SK-N-SH (cell line): ENCODE results near the gene SOX30.

Experiments
- EP300 ChIP-seq, 2 experiments: IDR thresholded peaks; 2 replicates each; pipeline versions ENCODE4 v1.4.0 to v1.6.1; 2012; ENCODE audit warnings: borderline replicate concordance in 1 of 2, low read depth in 1 of 2, low read length in 1 of 2
- YY1 ChIP-seq: IDR thresholded peaks from 2 replicates; pipeline ENCODE4 v1.4.0; 2012; ENCODE audit warnings: low read depth, mild to moderate bottlenecking
- TF ChIP-seq, protein P1 (sequence below): fragments of 200-600 bp; sonication (generic); IDR thresholded peaks from 2 replicates; pipeline ENCODE4 v1.6.1; 2017; ENCODE audit warnings: antibody characterized with exemption, mild to moderate bottlenecking, moderate library complexity

DNA sequence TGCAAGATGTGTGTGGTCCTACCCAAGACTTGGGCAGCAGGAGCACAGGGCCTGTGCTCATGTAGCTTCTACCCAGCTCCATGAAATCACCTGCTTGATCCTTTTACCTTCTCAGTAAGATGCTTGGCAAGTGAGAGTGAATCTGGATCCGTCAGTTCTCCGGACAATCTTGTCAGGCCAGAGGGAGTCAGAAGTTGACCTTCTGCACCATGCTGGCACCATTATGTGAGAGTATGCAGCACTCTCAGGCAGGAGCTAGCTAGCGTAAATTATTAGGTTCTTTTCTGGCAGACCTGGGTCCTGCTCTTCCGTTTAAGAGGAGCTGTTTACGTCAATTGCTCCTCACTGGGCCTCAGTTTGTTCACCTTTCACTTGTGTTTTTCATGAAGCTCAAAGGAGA is 39.7 kb downstream of the SOX30 start:
- no peak for TF ChIP-seq YY1
- TF ChIP-seq EP300 (IDR thresholded peaks at IDR 0.05; ENCODE audit: borderline replicate concordance in 1 of 2, low read depth in 1 of 2, low read length in 1 of 2): no peak
- TF ChIP-seq, protein P1, sequence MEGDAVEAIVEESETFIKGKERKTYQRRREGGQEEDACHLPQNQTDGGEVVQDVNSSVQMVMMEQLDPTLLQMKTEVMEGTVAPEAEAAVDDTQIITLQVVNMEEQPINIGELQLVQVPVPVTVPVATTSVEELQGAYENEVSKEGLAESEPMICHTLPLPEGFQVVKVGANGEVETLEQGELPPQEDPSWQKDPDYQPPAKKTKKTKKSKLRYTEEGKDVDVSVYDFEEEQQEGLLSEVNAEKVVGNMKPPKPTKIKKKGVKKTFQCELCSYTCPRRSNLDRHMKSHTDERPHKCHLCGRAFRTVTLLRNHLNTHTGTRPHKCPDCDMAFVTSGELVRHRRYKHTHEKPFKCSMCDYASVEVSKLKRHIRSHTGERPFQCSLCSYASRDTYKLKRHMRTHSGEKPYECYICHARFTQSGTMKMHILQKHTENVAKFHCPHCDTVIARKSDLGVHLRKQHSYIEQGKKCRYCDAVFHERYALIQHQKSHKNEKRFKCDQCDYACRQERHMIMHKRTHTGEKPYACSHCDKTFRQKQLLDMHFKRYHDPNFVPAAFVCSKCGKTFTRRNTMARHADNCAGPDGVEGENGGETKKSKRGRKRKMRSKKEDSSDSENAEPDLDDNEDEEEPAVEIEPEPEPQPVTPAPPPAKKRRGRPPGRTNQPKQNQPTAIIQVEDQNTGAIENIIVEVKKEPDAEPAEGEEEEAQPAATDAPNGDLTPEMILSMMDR: no peak
